Kidney (tissue), 14 donors: Measurements from ENCODE around the gene SH3RF1. TPM values are rescaled to one million over a fixed set of nuclear protein-coding genes. Genes with fewer than 3 reads are reported as not detected.
A peak's percentile ranks its signal among the peaks of the same experiment; 100 is the strongest.

ENCODE experiments used
- DNase-seq, 5 donors: peaks; one replicate each; pipeline ENCODE4 v3.0.0-alpha.2; 2013 to 2020
- FAIRE-seq: peaks from 2 replicates; lab custom pipeline; 2012; peaks lifted over from hg19 to GRCh38; lab: Jason Lieb, UNC
- H3K27ac ChIP-seq, 2 donors: one replicate each; pipeline ENCODE4 v1.7.0; 2013; ENCODE audit warnings: low read depth in 2 of 2, low read length in 2 of 2, inconsistent platforms in 1 of 2
- H3K27me3 ChIP-seq: one replicate; pipeline ENCODE4 v1.7.1; 2013; ENCODE audit warnings: low read length, inconsistent platforms; ENCODE audit not compliant: control insufficient read depth, insufficient read depth
- H3K36me3 ChIP-seq, 3 donors: one replicate each; pipeline versions ENCODE4 v1.7.0 to v1.7.1; 2013; ENCODE audit warnings: low read length in 3 of 3, control low read depth in 1 of 3, inconsistent platforms in 1 of 3; ENCODE audit not compliant: insufficient read depth in 3 of 3, control insufficient read depth in 2 of 3
- H3K4me1 ChIP-seq, 3 donors: one replicate each; pipeline versions ENCODE4 v1.7.0 to v1.7.1; 2013; ENCODE audit warnings: low read length in 3 of 3, inconsistent platforms in 1 of 3, low read depth in 1 of 3; ENCODE audit not compliant: control insufficient read depth in 2 of 3, insufficient read depth in 2 of 3
- H3K4me3 ChIP-seq, 3 donors: one replicate each; pipeline versions ENCODE4 v1.7.0 to v1.8.1; 2013; ENCODE audit warnings: low read length in 3 of 3, control low read depth in 1 of 3, inconsistent platforms in 1 of 3
- H3K9ac ChIP-seq, 3 donors: one replicate each; pipeline versions ENCODE4 v1.7.0 to v1.7.1; 2013; ENCODE audit warnings: low read length in 3 of 3, control low read depth in 1 of 3, inconsistent platforms in 1 of 3
- H3K9me3 ChIP-seq, 3 donors: one replicate each; pipeline versions ENCODE4 v1.7.0 to v1.7.1; 2013; ENCODE audit warnings: low read length in 3 of 3, control low read depth in 1 of 3, inconsistent platforms in 1 of 3; ENCODE audit not compliant: control insufficient read depth in 2 of 3, insufficient read depth in 1 of 3
- intact Hi-C: fragments of 100-400 bp; cut with DNase I; formaldehyde crosslinking; loops from one replicate; pipeline ENCODE4 v1.11.1; 2022
- polyA plus RNA-seq: library from polyadenylated mRNA; stranded (reverse); fragments of 350-450 nt; fragmentation: Illumina TruSeq; extraction: RNeasy Lipid Tissue Mini Kit (QIAGEN cat#74804); gene quantifications from one replicate; pipeline ENCODE4 v1.2.3, GENCODE V29; 2014; ENCODE audit warnings: low read depth, low replicate concordance; ENCODE audit not compliant: insufficient read depth
- total RNA-seq: library from RNA; stranded (reverse); fragmentation: NEBNext Ultra II Directional; extraction: Animal tissue kit (Norgen Biotek cat#: 25700); gene quantifications from one replicate; pipeline ENCODE4 v1.2.1, GENCODE V29; 2021
- TF ChIP-seq, protein P1 (sequence below): IDR thresholded peaks from 3 replicates; pipeline ENCODE4 v1.5.1; 2012; ENCODE audit warnings: mild to moderate bottlenecking, moderate library complexity, borderline replicate concordance; ENCODE audit not compliant: insufficient read depth; ENCODE audit errors: extremely low read depth
- donor health status: control.
- donor health status: control.
- donor health status: control.
- donor health status: control.
- donor health status: control.
- donor health status: DM: yes; HTN: yes; CAD: no.
- donor health status: Normal renal cell carcinoma (clear cell type).

Gene SH3RF1
- total and polyA plus RNA-seq, 2 donors from 2014 or later, result 8.2 to 35.7 TPM

DNA sequence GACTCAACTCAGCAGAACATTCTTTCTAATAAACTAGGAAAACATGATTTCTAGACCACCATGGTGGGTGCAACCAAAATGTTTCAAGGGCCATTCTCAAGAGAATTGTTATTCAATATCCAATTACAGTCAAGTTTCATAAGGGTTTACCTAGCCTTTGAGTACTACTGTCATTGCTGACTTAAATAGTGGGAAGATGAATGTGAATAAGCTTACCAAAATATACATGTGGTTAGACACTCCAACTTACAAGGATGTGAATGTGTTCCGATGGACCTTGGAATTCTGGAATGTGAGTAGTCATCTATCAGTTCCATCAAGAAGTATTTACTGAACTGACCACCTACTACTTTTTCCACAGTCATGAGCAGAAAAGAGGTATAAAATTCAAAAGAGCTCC lies 16.9 kb downstream of the SH3RF1 start:
- H3K4me1 ChIP-seq, result peaks cover 20 to 52% (median 23%) of the 10 kb centered on the region in 3 donors
- H3K4me3 ChIP-seq, result no peak overlapping the region
- H3K36me3 ChIP-seq, result no peaks in the 10 kb centered on the region
- intact Hi-C loops, result no loop called here
- FAIRE-seq (no peak), DNase-seq (no peak)
- no peaks in the 10 kb centered on the region for H3K9me3 ChIP-seq
- no peak overlapping the region for H3K9ac ChIP-seq
- TF ChIP-seq, protein P1, sequence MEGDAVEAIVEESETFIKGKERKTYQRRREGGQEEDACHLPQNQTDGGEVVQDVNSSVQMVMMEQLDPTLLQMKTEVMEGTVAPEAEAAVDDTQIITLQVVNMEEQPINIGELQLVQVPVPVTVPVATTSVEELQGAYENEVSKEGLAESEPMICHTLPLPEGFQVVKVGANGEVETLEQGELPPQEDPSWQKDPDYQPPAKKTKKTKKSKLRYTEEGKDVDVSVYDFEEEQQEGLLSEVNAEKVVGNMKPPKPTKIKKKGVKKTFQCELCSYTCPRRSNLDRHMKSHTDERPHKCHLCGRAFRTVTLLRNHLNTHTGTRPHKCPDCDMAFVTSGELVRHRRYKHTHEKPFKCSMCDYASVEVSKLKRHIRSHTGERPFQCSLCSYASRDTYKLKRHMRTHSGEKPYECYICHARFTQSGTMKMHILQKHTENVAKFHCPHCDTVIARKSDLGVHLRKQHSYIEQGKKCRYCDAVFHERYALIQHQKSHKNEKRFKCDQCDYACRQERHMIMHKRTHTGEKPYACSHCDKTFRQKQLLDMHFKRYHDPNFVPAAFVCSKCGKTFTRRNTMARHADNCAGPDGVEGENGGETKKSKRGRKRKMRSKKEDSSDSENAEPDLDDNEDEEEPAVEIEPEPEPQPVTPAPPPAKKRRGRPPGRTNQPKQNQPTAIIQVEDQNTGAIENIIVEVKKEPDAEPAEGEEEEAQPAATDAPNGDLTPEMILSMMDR, result no peak
- no peaks in the 10 kb centered on the region for H3K27me3 ChIP-seq
- no peak overlapping the region for H3K27ac ChIP-seq

DNA sequence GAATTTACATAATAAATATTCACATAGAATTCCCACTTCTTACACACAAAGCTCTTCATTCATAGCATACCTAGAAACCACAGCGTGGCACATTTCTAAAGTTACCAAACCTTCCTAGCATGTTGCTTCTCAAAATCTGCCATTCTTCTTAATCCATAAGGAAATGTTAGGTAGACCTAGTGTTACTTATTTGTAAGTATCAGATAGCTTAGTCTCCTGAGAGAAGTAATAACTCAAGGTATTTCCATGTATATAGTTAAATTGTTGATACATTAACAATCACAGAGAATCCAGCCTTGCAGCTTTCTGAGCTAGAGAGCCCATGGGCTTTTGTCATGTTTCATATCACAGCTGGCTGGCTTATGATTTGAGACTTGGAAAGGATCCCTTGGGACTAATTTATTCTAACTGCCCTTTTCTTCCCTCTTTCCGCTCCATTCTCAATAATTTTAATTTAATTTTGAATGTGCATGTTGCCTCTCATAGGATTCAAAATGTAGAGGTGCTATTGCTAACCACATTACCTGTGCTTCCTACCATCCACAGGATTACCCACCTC lies 17.6 kb downstream of the SH3RF1 start:
- no peak overlapping the region for H3K4me3 ChIP-seq
- intact Hi-C loops, result no loop called here
- FAIRE-seq, result no peak
- peaks cover 20 to 52% (median 22%) of the 10 kb centered on the region in 3 donors for H3K4me1 ChIP-seq
- H3K27ac ChIP-seq, result peak overlapping the region; percentile 2 to 42
- TF ChIP-seq, protein P1, result no peak
- H3K9ac ChIP-seq, result no peak overlapping the region
- no peaks in the 10 kb centered on the region for H3K36me3 ChIP-seq
- no peaks in the 10 kb centered on the region for H3K9me3 ChIP-seq
- H3K27me3 ChIP-seq, result no peaks in the 10 kb centered on the region
- DNase-seq, result peak in 2 of 5 donors; percentile 54 to 65

DNA sequence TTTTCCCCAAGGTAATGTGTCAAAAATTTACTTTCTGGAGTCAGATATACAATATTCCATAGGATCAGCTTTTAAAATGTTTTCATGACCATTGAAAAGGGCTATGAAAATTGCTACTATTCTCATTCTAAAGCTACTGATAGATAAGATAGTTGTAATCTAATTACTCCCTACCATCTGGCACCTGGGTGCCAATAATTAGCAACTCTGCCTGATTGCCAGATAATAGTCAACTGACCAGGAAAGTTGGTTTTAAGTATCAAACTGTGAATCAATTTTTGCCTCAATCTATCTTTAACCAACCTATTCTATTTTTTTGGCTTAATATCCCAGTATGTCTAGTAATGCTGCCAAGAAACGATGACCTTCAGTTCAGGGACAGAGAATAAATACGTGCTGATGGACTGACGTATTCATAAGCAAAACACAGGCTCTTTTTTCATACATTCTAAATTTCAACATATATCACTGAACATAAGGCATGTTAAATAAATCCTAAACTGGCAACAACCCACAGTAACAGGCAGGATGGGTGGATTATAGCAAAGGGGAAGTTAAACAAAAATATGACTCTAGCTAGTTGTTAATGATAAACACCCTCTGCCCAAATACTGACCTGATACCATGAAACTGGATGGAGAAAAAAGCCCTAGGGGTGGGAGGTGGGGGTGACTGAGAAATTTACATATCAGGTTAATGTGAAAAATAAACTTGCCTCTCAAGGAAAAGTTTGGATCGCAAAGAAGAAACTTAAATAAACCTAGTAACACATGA lies 18.2 kb downstream of the SH3RF1 start:
- peaks cover 16 to 51% (median 20%) of the 10 kb centered on the region in 3 donors for H3K4me1 ChIP-seq
- FAIRE-seq (no peak), DNase-seq (no peak)
- H3K27ac ChIP-seq, result peak overlapping the region; percentile 2 to 44
- TF ChIP-seq, protein P1, result no peak
- intact Hi-C loops, result no loop called here
- no peak overlapping the region for H3K4me3 ChIP-seq
- H3K9ac ChIP-seq, result no peak overlapping the region
- no peaks in the 10 kb centered on the region for H3K9me3 ChIP-seq
- no peaks in the 10 kb centered on the region for H3K36me3 ChIP-seq
- no peaks in the 10 kb centered on the region for H3K27me3 ChIP-seq
